KBM-7 (cell line): Measurements from ENCODE around the gene C11orf71.

Experiments used
- DNase-seq: peaks from one replicate; pipeline ENCODE4 v3.0.0-alpha.2; 2015
- in situ Hi-C: fragments of 300-500 bp; cut with MboI; formaldehyde crosslinking; loops from 2 replicates; pipeline ENCODE4 v1.14.3; 2020; ENCODE audit warnings: low sequenced_read_pairs, low pct_unique_long_range_greater_than_20kb, mixed read lengths

Gene C11orf71

DNA sequence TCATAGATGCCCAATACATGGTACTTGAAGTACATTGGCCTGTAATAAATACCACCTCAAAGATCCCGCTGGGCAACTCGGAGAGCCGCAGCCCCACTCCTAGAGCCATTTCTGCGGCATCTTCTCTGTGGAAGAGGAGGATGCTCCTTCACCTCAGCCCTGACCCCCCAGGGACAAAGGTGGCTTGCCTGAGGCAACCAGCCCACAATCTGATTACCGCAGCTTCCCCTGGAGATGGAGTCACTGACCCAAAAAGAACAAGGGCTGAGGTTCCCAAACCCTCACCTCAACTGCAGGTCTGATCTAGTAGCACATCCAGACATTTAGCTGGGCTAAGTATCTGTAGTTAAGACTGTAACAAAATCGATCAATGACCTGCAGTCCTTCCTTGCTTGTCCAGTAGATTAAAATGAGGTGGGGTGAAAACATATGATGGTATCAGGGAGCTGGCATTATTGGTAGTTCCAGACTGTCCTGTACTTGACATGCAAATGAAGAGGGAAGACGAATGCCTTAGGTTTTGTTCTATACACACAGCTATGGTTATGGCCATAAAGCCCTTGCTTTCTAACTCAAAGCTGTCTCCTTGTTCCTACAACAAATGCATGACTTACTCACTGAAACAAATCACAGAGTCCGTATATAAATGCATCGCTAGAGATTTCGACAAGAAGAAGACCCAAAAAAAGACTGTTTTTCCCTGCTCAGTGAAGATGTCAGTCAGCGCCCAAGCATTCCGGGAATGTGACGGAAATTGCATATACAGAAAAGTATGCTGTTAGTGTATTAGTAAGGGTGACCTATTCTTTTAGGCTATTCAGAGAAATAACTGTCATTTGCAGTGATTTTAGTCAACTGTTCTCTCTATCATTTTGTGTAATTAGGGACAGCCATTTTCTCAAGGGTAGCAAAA, 33.7 kb downstream of the C11orf71 start:
- no peak for DNase-seq
- in situ Hi-C loops, result no loop called here

DNA sequence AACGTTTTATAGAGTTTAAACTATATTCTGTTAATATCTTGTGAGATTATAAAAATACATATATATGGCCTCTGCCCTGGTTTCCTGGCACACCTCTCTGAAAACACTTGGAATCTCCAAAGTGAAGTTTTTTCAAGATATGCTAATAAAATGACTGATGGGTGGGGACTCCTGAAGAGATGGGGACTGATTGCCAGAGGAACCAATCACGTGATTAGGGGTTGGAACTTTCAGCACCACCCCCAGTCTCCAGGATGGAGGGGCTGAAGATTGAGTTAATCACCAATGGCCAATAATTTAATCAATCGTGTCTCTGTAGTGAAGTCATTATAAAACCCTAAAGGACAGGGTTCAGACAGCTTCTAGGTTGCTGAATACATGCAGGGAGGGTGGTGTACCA, 37.4 kb downstream of the C11orf71 start:
- in situ Hi-C loops, result no loop called here
- no peak for DNase-seq

DNA sequence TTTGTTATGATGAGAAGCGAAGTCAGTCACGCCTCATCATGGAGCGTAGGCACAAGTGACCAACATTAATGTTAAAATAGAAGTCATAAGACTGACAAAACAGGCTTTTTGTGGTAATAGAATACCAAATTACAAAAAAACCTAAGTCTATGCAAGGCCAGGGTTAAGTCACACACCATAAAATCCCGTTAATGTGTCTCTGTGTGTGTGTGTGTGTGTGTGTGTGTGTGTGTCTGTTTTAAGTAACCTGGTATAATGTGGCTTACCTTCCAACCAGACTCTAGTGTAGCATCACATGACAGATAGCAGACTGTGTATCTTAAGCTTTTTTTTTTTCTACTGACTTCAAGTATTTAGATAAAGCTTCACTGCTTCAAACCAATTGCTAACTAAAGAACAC, 38.0 kb downstream of the C11orf71 start:
- in situ Hi-C loops, result no loop called here
- DNase-seq, result no peak

DNA sequence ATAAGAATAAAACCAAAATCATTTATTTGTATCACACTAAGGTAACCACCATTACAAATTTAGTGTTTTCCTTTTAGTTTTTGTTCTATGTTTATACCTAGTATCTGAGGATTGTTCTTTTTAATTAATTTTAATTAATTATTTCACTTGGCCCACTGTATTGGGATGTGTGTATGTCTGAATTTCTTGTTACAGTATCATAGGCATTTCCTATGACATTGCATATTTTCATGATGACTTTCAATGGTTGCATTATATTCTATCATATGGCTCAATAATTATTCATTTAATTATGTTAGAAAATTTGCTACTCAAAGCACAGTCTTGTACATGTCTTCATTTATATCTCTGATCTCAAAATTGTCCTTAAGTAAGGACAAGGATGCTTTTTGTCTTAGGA, 41.0 kb downstream of the C11orf71 start:
- no peak for DNase-seq
- in situ Hi-C loops, result no loop called here

DNA sequence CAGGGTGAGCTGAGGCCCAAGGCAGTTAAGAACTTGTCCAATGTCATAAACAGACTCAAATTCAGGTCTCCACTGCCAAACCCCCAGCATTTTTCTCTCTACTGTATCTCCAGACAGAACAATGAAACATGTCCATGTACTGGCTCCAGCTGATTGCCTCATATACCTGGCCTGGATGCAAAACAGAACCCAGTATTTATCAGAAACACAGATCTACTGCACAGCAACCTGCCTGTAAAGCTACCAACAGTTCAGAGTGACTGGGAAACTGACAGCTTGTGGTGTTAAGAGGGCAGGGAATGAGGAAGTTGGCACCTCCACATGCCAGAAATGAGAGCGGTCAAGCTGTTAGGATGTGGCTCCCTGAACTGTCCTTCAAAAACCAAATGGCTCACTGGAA, 41.6 kb downstream of the C11orf71 start:
- DNase-seq, result peak; percentile 24

DNA sequence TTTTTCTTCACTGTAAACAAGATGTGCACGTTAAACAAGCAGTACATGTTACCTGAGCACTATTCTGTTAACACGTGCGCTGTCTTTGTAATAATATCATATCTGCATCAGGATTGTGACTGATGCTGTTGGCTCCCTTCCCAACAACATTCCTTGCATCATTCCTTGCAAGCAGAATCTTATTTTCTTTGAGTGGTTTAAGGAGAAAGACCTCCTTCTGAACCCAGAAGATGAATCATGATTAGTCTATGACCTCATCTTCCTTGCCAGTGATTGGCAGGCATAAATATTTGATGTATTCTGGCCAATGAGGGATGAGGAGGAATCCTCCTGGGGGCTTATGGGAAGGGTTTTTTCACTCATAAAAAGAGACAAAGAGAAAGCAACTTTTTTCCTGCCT, 46.2 kb downstream of the C11orf71 start:
- in situ Hi-C loops, result no loop called here
- DNase-seq, result no peak

More for the DNA sequence above, 41.6 kb downstream of the C11orf71 start:
- in situ Hi-C loops, result no loop called here

DNA sequence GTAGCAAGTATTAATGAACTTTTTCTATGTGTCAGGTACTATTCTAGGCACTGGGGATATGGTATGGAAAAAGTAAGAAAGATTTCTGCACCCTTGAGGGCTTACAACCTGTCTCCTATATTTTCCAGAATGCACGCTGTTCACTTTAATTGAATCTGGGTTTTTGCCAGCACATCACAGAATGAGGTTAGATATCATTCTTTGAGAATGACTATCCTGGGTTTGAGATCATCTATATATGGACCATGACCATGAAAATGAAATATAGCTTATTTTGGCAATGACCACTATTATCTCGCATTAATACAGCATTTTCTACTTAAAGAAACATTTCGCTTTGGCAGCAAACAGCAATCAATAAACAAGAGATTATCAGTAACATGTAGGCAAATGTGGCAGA, 46.9 kb downstream of the C11orf71 start:
- in situ Hi-C loops, result no loop called here
- DNase-seq, result no peak

DNA sequence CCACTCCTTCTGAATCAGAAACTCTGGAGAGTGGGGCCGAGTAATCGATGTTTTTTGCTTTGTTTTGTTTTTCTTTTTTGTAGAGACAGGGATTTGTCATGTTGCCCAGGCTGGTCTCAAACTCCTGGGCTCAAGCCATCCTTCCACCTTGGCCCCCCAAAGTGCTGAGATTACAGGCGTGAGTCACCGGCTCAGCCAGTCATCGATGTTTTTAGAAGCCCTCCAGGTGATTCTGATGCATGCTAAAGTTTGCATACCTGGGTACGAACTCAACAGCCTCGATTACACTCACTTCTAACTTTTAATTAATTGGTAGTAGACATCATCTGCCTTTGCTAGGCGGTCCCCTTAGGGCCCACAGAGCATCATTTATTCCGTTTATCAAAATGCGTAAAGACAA, 50.3 kb downstream of the C11orf71 start:
- no peak for DNase-seq
- in situ Hi-C loops, result no loop called here
